ENCODE data around the gene MYLIP. TPM values are rescaled to one million over a fixed set of nuclear protein-coding genes. Genes with fewer than 3 reads are reported as not detected.

MYLIP gene
- total and polyA plus RNA-seq, 2 experiments from 2014 or later = 26.7 to 33.8 TPM

- H3K4me1 Mint-ChIP-seq = peaks cover 6% of the 10 kb centered on the region; the same call in 2 of the 3 replicates
- Histone ChIP-seq H3F3A (replicated peaks; ENCODE audit: low read depth) (no peaks in the 10 kb centered on the region), H3K4me1 (ENCODE audit: insufficient read depth) (no peaks in the 10 kb centered on the region), H3K9me2 (ENCODE audit: insufficient read depth) (no peaks in the 10 kb centered on the region), H3K4me3 (no peak overlapping the region), H3K27me3 (ENCODE audit: insufficient read depth) (no peaks in the 10 kb centered on the region), H3K27ac (ENCODE audit: low read depth) (no peak overlapping the region), H4K20me1 (replicated peaks; ENCODE audit: insufficient read depth) (no peaks in the 10 kb centered on the region), H3K36me3 (ENCODE audit: insufficient read depth) (no peaks in the 10 kb centered on the region), H3K4me2 (no peak overlapping the region), H2AFZ (peak overlapping the region; percentile 96), H3K79me2 (replicated peaks; ENCODE audit: insufficient read depth) (no peaks in the 10 kb centered on the region)
- TF ChIP-seq CTCF (conservative IDR thresholded peaks at IDR 0.05; ENCODE audit: low read depth in 2 of 2) (no peak), ZNF331 (CRISPR knock-in tag; IDR thresholded peaks at IDR 0.05; ENCODE audit: low read depth) (no peak), JUNB (IDR thresholded peaks at IDR 0.05; ENCODE audit: unreplicated experiment) (no peak), EZH2 (IDR thresholded peaks at IDR 0.05; ENCODE audit: low read depth, unreplicated experiment) (no peak), STAT1 (IDR thresholded peaks at IDR 0.05; ENCODE audit: unreplicated experiment) (no peak), NANOG (IDR thresholded peaks at IDR 0.05; ENCODE audit: borderline replicate concordance) (no peak)
- no peak overlapping the region for H3K27ac Mint-ChIP-seq
- peaks cover 3% of the 10 kb centered on the region; the same call in 2 of the 3 replicates for H3K9me3 Mint-ChIP-seq
- no peak overlapping the region; the same call in 2 of the 3 replicates for H3K4me3 Mint-ChIP-seq
- no peaks in the 10 kb centered on the region for H3K27me3 Mint-ChIP-seq (ENCODE audit: insufficient read depth, low read depth, poor library complexity)
- ATAC-seq (no peak), DNase-seq (ENCODE audit: low spot score) (no peak)
- no peaks in the 10 kb centered on the region for H3K36me3 Mint-ChIP-seq (ENCODE audit: low read depth)
These were observed 52.8 kb downstream of the MYLIP start for GRCh38 chr6:16181439-16182297.

- H3K4me3 ChIP-seq = no peak overlapping the region
- no peaks in the 10 kb centered on the region for H3K4me1 ChIP-seq (ENCODE audit: insufficient read depth)
- H3K36me3 Mint-ChIP-seq (ENCODE audit: low read depth) = no peaks in the 10 kb centered on the region
- H3K27me3 Mint-ChIP-seq (ENCODE audit: insufficient read depth, low read depth, poor library complexity) = no peaks in the 10 kb centered on the region
- DNase-seq (ENCODE audit: low spot score) (peak; percentile 74), ATAC-seq (peak; percentile 17; the same call in 2 of the 3 replicates)
- H3K27me3 ChIP-seq (ENCODE audit: insufficient read depth) = no peaks in the 10 kb centered on the region
- H3K79me2 ChIP-seq (replicated peaks; ENCODE audit: insufficient read depth) = no peaks in the 10 kb centered on the region
- H2AFZ ChIP-seq = no peak overlapping the region
- H3K9me3 Mint-ChIP-seq = peaks cover 3% of the 10 kb centered on the region; the same call in 1 of the 3 replicates
- no peaks in the 10 kb centered on the region for H4K20me1 ChIP-seq (replicated peaks; ENCODE audit: insufficient read depth)
- no peaks in the 10 kb centered on the region for H3K9me2 ChIP-seq (ENCODE audit: insufficient read depth)
- no peak overlapping the region for H3K27ac ChIP-seq (ENCODE audit: low read depth)
- no peak overlapping the region for H3K4me3 Mint-ChIP-seq
- peaks cover 6% of the 10 kb centered on the region; the same call in 2 of the 3 replicates for H3K4me1 Mint-ChIP-seq
- H3F3A ChIP-seq (replicated peaks; ENCODE audit: low read depth) = no peaks in the 10 kb centered on the region
- no peaks in the 10 kb centered on the region for H3K36me3 ChIP-seq (ENCODE audit: insufficient read depth)
- no peak overlapping the region for H3K27ac Mint-ChIP-seq
- no peak overlapping the region for H3K4me2 ChIP-seq
- TF ChIP-seq ETS1 (IDR thresholded peaks at IDR 0.05) = no peak
- TF ChIP-seq NANOG (IDR thresholded peaks at IDR 0.05; ENCODE audit: borderline replicate concordance) = no peak
- TF ChIP-seq CREB1 (CRISPR knock-in tag; IDR thresholded peaks at IDR 0.05; ENCODE audit: low read depth) = no peak
- TF ChIP-seq ZNF462 (CRISPR knock-in tag; IDR thresholded peaks at IDR 0.05) = no peak
- TF ChIP-seq EZH2 (IDR thresholded peaks at IDR 0.05; ENCODE audit: low read depth, unreplicated experiment) = no peak
These were observed 54.3 kb downstream of the MYLIP start for GRCh38 chr6:16183187-16183664.
